ENCODE measurements around the gene GPR137. TPM values are rescaled to one million over a fixed set of nuclear protein-coding genes. Genes with fewer than 3 reads are reported as not detected.

Gene GPR137
- total RNA-seq, 1 experiment from 2014 or later: 51.8 TPM

DNA sequence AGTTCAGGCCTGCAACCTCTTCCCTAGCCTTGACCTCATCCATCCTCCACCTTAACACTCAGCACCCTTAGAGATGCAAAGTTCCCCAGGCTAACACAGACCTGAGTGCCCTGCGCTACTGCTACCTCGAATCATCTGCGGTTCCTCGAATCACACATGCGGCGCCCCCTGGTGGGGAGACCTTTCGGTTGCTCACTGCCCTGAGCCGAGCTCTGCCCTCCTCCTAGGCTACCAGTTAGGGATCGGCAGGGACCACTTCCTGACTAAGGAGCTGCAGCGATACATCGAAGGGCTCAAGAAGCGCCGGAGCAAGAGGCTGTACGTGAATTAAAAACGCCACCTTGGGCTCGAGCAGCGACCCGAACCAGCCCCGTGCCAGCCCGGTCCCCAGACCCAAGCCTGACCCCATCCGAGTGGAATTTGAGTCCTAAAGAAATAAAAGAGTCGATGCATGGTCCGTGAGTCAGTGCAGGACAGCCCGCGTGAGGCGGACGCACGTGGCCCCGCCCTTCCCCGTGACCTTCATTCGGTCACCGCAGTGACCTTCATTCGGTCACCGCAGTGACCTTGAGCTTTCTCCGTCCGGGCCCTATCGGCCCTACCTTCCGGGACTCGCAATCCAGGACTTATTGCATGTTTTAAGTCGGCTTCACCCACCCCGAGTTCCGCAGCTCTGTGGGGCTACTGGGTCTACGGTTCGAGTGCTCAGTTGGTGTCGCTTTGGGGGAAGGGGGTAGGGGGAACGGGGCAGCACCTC is 18.8 kb downstream of the GPR137 start (continued):
- TF ChIP-seq, protein P1, sequence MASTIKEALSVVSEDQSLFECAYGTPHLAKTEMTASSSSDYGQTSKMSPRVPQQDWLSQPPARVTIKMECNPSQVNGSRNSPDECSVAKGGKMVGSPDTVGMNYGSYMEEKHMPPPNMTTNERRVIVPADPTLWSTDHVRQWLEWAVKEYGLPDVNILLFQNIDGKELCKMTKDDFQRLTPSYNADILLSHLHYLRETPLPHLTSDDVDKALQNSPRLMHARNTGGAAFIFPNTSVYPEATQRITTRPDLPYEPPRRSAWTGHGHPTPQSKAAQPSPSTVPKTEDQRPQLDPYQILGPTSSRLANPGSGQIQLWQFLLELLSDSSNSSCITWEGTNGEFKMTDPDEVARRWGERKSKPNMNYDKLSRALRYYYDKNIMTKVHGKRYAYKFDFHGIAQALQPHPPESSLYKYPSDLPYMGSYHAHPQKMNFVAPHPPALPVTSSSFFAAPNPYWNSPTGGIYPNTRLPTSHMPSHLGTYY (CRISPR knock-in tag; IDR thresholded peaks at IDR 0.05): no peak
- TF ChIP-seq ZNF138 (CRISPR knock-in tag; conservative IDR thresholded peaks at IDR 0.05) (no peak), ZNF121 (CRISPR knock-in tag; IDR thresholded peaks at IDR 0.05) (no peak), GTF2I (CRISPR knock-in tag; conservative IDR thresholded peaks at IDR 0.05) (no peak), TP53 (CRISPR knock-in tag; IDR thresholded peaks at IDR 0.05) (no peak), JUN (CRISPR knock-in tag; IDR thresholded peaks at IDR 0.05) (no peak), ESRRA (CRISPR knock-in tag; IDR thresholded peaks at IDR 0.05; ENCODE audit: borderline replicate concordance) (peak; percentile 100), SMAD3 (CRISPR knock-in tag; IDR thresholded peaks at IDR 0.05; ENCODE audit: borderline replicate concordance) (peak; percentile 77; the same call in 1 of the 2 replicates), ZNF232 (CRISPR knock-in tag; IDR thresholded peaks at IDR 0.05) (peak; percentile 60; the same call in 1 of the 2 replicates), NR1H2 (CRISPR knock-in tag; IDR thresholded peaks at IDR 0.05) (no peak), SP1 (CRISPR knock-in tag; conservative IDR thresholded peaks at IDR 0.05) (no peak), CREB1 (CRISPR knock-in tag; IDR thresholded peaks at IDR 0.05) (0 out of 2 replicates have a peak, but pooled peaks have one; percentile 25), TCF7 (CRISPR knock-in tag; IDR thresholded peaks at IDR 0.05; ENCODE audit: low read depth) (no peak)
- TF ChIP-seq, protein P2, sequence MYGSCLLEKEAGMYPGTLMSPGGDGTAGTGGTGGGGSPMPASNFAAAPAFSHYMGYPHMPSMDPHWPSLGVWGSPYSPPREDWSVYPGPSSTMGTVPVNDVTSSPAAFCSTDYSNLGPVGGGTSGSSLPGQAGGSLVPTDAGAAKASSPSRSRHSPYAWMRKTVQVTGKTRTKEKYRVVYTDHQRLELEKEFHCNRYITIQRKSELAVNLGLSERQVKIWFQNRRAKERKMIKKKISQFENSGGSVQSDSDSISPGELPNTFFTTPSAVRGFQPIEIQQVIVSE (CRISPR knock-in tag; IDR thresholded peaks at IDR 0.05; ENCODE audit: borderline replicate concordance): no peak
- TF ChIP-seq, protein P3, sequence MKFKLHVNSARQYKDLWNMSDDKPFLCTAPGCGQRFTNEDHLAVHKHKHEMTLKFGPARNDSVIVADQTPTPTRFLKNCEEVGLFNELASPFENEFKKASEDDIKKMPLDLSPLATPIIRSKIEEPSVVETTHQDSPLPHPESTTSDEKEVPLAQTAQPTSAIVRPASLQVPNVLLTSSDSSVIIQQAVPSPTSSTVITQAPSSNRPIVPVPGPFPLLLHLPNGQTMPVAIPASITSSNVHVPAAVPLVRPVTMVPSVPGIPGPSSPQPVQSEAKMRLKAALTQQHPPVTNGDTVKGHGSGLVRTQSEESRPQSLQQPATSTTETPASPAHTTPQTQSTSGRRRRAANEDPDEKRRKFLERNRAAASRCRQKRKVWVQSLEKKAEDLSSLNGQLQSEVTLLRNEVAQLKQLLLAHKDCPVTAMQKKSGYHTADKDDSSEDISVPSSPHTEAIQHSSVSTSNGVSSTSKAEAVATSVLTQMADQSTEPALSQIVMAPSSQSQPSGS (CRISPR knock-in tag; IDR thresholded peaks at IDR 0.05; ENCODE audit: borderline replicate concordance, low read depth): no peak
- TF ChIP-seq, protein P4, sequence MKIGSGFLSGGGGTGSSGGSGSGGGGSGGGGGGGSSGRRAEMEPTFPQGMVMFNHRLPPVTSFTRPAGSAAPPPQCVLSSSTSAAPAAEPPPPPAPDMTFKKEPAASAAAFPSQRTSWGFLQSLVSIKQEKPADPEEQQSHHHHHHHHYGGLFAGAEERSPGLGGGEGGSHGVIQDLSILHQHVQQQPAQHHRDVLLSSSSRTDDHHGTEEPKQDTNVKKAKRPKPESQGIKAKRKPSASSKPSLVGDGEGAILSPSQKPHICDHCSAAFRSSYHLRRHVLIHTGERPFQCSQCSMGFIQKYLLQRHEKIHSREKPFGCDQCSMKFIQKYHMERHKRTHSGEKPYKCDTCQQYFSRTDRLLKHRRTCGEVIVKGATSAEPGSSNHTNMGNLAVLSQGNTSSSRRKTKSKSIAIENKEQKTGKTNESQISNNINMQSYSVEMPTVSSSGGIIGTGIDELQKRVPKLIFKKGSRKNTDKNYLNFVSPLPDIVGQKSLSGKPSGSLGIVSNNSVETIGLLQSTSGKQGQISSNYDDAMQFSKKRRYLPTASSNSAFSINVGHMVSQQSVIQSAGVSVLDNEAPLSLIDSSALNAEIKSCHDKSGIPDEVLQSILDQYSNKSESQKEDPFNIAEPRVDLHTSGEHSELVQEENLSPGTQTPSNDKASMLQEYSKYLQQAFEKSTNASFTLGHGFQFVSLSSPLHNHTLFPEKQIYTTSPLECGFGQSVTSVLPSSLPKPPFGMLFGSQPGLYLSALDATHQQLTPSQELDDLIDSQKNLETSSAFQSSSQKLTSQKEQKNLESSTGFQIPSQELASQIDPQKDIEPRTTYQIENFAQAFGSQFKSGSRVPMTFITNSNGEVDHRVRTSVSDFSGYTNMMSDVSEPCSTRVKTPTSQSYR (CRISPR knock-in tag; IDR thresholded peaks at IDR 0.05): no peak
- TF ChIP-seq, protein P5, sequence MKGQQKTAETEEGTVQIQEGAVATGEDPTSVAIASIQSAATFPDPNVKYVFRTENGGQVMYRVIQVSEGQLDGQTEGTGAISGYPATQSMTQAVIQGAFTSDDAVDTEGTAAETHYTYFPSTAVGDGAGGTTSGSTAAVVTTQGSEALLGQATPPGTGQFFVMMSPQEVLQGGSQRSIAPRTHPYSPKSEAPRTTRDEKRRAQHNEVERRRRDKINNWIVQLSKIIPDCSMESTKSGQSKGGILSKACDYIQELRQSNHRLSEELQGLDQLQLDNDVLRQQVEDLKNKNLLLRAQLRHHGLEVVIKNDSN (CRISPR knock-in tag; IDR thresholded peaks at IDR 0.05): peak; percentile 49; the same call in 1 of the 2 replicates
- TF ChIP-seq, protein P6, sequence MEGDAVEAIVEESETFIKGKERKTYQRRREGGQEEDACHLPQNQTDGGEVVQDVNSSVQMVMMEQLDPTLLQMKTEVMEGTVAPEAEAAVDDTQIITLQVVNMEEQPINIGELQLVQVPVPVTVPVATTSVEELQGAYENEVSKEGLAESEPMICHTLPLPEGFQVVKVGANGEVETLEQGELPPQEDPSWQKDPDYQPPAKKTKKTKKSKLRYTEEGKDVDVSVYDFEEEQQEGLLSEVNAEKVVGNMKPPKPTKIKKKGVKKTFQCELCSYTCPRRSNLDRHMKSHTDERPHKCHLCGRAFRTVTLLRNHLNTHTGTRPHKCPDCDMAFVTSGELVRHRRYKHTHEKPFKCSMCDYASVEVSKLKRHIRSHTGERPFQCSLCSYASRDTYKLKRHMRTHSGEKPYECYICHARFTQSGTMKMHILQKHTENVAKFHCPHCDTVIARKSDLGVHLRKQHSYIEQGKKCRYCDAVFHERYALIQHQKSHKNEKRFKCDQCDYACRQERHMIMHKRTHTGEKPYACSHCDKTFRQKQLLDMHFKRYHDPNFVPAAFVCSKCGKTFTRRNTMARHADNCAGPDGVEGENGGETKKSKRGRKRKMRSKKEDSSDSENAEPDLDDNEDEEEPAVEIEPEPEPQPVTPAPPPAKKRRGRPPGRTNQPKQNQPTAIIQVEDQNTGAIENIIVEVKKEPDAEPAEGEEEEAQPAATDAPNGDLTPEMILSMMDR (IDR thresholded peaks at IDR 0.05): peak; percentile 84
- TF ChIP-seq, protein P7, sequence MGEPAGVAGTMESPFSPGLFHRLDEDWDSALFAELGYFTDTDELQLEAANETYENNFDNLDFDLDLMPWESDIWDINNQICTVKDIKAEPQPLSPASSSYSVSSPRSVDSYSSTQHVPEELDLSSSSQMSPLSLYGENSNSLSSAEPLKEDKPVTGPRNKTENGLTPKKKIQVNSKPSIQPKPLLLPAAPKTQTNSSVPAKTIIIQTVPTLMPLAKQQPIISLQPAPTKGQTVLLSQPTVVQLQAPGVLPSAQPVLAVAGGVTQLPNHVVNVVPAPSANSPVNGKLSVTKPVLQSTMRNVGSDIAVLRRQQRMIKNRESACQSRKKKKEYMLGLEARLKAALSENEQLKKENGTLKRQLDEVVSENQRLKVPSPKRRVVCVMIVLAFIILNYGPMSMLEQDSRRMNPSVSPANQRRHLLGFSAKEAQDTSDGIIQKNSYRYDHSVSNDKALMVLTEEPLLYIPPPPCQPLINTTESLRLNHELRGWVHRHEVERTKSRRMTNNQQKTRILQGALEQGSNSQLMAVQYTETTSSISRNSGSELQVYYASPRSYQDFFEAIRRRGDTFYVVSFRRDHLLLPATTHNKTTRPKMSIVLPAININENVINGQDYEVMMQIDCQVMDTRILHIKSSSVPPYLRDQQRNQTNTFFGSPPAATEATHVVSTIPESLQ (CRISPR knock-in tag; IDR thresholded peaks at IDR 0.05): no peak
- TF ChIP-seq, protein P8, sequence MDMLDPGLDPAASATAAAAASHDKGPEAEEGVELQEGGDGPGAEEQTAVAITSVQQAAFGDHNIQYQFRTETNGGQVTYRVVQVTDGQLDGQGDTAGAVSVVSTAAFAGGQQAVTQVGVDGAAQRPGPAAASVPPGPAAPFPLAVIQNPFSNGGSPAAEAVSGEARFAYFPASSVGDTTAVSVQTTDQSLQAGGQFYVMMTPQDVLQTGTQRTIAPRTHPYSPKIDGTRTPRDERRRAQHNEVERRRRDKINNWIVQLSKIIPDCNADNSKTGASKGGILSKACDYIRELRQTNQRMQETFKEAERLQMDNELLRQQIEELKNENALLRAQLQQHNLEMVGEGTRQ (CRISPR knock-in tag; IDR thresholded peaks at IDR 0.05): peak; percentile 60; the same call in 1 of the 2 replicates
- TF ChIP-seq, protein P9, sequence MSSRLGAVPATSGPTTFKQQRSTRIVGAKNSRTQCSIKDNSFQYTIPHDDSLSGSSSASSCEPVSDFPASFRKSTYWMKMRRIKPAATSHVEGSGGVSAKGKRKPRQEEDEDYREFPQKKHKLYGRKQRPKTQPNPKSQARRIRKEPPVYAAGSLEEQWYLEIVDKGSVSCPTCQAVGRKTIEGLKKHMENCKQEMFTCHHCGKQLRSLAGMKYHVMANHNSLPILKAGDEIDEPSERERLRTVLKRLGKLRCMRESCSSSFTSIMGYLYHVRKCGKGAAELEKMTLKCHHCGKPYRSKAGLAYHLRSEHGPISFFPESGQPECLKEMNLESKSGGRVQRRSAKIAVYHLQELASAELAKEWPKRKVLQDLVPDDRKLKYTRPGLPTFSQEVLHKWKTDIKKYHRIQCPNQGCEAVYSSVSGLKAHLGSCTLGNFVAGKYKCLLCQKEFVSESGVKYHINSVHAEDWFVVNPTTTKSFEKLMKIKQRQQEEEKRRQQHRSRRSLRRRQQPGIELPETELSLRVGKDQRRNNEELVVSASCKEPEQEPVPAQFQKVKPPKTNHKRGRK (CRISPR knock-in tag; IDR thresholded peaks at IDR 0.05; ENCODE audit: borderline replicate concordance): no peak
